Mesendoderm (in vitro differentiated cells): ENCODE measurements around the gene TUBA1A.
"Not testable (repeated sequence)": the region's sequence is repeated elsewhere in the genome, so short reads cannot be mapped to it uniquely, and the experiment has no call there.

Experiments used
- DNase-seq: peaks from one replicate; pipeline ENCODE4 v3.0.0; 2013
- H2AK5ac ChIP-seq: 2 replicates; pipeline ENCODE4 v1.6.1; 2013; ENCODE audit warnings: low read length, inconsistent platforms
- H2BK120ac ChIP-seq: 2 replicates; pipeline ENCODE4 v1.6.1; 2013; ENCODE audit warnings: low read depth, mild to moderate bottlenecking, low read length, moderate library complexity, mixed read lengths
- H2BK15ac ChIP-seq: replicated peaks from 2 replicates; pipeline ENCODE4 v1.6.1; 2013; ENCODE audit warnings: low read depth, mild to moderate bottlenecking, moderate library complexity
- H2BK5ac ChIP-seq: 2 replicates; pipeline ENCODE4 v1.6.1; 2013; ENCODE audit warnings: low read length, inconsistent platforms
- H3K18ac ChIP-seq: 2 replicates; pipeline ENCODE4 v1.6.1; 2013; ENCODE audit warnings: mild to moderate bottlenecking, low read length, mixed read lengths
- H3K23ac ChIP-seq: one replicate; pipeline ENCODE4 v1.6.1; 2013; ENCODE audit warnings: low read length
- H3K27ac ChIP-seq: 2 replicates; pipeline ENCODE4 v1.5.1; 2013; ENCODE audit warnings: low read depth, mild to moderate bottlenecking, inconsistent platforms, low read length, moderate library complexity
- H3K27me3 ChIP-seq: 2 replicates; pipeline ENCODE4 v1.6.1; 2013; ENCODE audit warnings: low read length, control low read depth, mild to moderate bottlenecking, inconsistent platforms; ENCODE audit not compliant: insufficient read depth, poor library complexity
- H3K36me3 ChIP-seq: 2 replicates; pipeline ENCODE4 v1.6.1; 2013; ENCODE audit warnings: low read length, inconsistent platforms; ENCODE audit not compliant: control insufficient read depth, insufficient read depth
- H3K4ac ChIP-seq: one replicate; pipeline ENCODE4 v1.6.1; 2013; ENCODE audit warnings: low read depth, mild to moderate bottlenecking, low read length, moderate library complexity
- H3K4me1 ChIP-seq: 2 replicates; pipeline ENCODE4 v1.6.1; 2013; ENCODE audit warnings: low read depth, low read length, inconsistent platforms; ENCODE audit not compliant: control insufficient read depth
- H3K4me2 ChIP-seq: 2 replicates; pipeline ENCODE4 v1.6.1; 2013; ENCODE audit warnings: low read length
- H3K4me3 ChIP-seq: 2 replicates; pipeline ENCODE4 v1.5.1; 2013; ENCODE audit warnings: mild to moderate bottlenecking, low read length
- H3K56ac ChIP-seq: one replicate; pipeline ENCODE4 v1.6.1; 2013; ENCODE audit warnings: low read length
- H3K79me1 ChIP-seq: 2 replicates; pipeline ENCODE4 v1.6.1; 2013; ENCODE audit warnings: low read length, inconsistent platforms
- H3K79me2 ChIP-seq: 2 replicates; pipeline ENCODE4 v1.6.1; 2013; ENCODE audit warnings: mild to moderate bottlenecking, low read length; ENCODE audit not compliant: control insufficient read depth, insufficient read depth
- H3K9ac ChIP-seq: 2 replicates; pipeline ENCODE4 v1.6.1; 2013; ENCODE audit warnings: low read length, inconsistent platforms
- H4K5ac ChIP-seq: one replicate; pipeline ENCODE4 v1.6.1; 2013; ENCODE audit warnings: low read length
- H4K8ac ChIP-seq: one replicate; pipeline ENCODE4 v1.6.1; 2013; ENCODE audit warnings: low read depth, mild to moderate bottlenecking, control low read depth, low read length, moderate library complexity
- WGBS: extraction: QIAGEN DNeasy Blood & Tissue Kit; methylation state at CpG from one replicate; pipeline ENCODE4 v1.1.7; 2013; ENCODE audit warnings: low lambda C conversion rate, missing lambda C conversion rate; ENCODE audit not compliant: insufficient coverage; ENCODE audit errors: extremely low coverage; 5-methylcytosine and 5-hydroxymethylcytosine counted together

TUBA1A gene

GRCh38 chr12:49183214-49183950 lies 5.5 kb downstream of the TUBA1A start:
- H3K4me1 ChIP-seq, H3K18ac ChIP-seq, H3K23ac ChIP-seq, H3K79me2 ChIP-seq, H2AK5ac ChIP-seq, H4K8ac ChIP-seq, H3K56ac ChIP-seq, H3K36me3 ChIP-seq, H3K4ac ChIP-seq, H3K4me3 ChIP-seq, H2BK120ac ChIP-seq, H3K27me3 ChIP-seq, H3K27ac ChIP-seq, DNase-seq, H2BK15ac ChIP-seq, H3K79me1 ChIP-seq, H3K4me2 ChIP-seq, H2BK5ac ChIP-seq, H3K9ac ChIP-seq, H4K5ac ChIP-seq: not testable (repeated sequence)
- no CpG with 5 or more reads among the region's 15 CpGs for WGBS

- Histone ChIP-seq H4K8ac (no peak overlapping the region), H2BK15ac (no peak overlapping the region), H2AK5ac (no peak overlapping the region), H3K9ac (no peak overlapping the region), H3K36me3 (no peaks in the 10 kb centered on the region), H3K27ac (no peak overlapping the region), H3K4me1 (no peaks in the 10 kb centered on the region), H3K56ac (no peak overlapping the region), H4K5ac (no peak overlapping the region), H3K4ac (no peak overlapping the region), H3K18ac (no peak overlapping the region), H3K4me2 (no peak overlapping the region), H2BK5ac (no peak overlapping the region), H2BK120ac (no peak overlapping the region), H3K23ac (no peak overlapping the region), H3K79me1 (no peaks in the 10 kb centered on the region), H3K79me2 (no peaks in the 10 kb centered on the region), H3K4me3 (no peak overlapping the region), H3K27me3 (no peaks in the 10 kb centered on the region)
- WGBS, result no CpG with 5 or more reads among the region's 5 CpGs
- no peak for DNase-seq
Observed at GRCh38 chr12:49174218-49174617, 14.7 kb downstream of the TUBA1A start.

GRCh38 chr12:49170924-49171323 lies 18.0 kb downstream of the TUBA1A start:
- Histone ChIP-seq H3K18ac (no peak overlapping the region), H3K36me3 (no peaks in the 10 kb centered on the region), H3K9ac (no peak overlapping the region), H3K27me3 (no peaks in the 10 kb centered on the region), H3K4me1 (no peaks in the 10 kb centered on the region), H3K79me1 (no peaks in the 10 kb centered on the region), H2BK15ac (no peak overlapping the region), H4K5ac (no peak overlapping the region), H3K27ac (no peak overlapping the region), H2BK5ac (no peak overlapping the region), H3K23ac (no peak overlapping the region), H4K8ac (no peak overlapping the region), H3K79me2 (no peaks in the 10 kb centered on the region), H3K4ac (no peak overlapping the region), H3K56ac (no peak overlapping the region), H2BK120ac (no peak overlapping the region), H3K4me3 (no peak overlapping the region), H2AK5ac (no peak overlapping the region), H3K4me2 (no peak overlapping the region)
- no peak for DNase-seq

- H3K9ac ChIP-seq, result no peak overlapping the region
- DNase-seq, result no peak
- H3K23ac ChIP-seq, result no peak overlapping the region
- no CpG with 5 or more reads among the region's 2 CpGs for WGBS
- H3K4me3 ChIP-seq, result no peak overlapping the region
- no peak overlapping the region for H4K5ac ChIP-seq
- no peak overlapping the region for H3K56ac ChIP-seq
- H3K18ac ChIP-seq, result no peak overlapping the region
- H3K36me3 ChIP-seq, result no peaks in the 10 kb centered on the region
- H4K8ac ChIP-seq, result no peak overlapping the region
- no peak overlapping the region for H2BK120ac ChIP-seq
- no peak overlapping the region for H3K4ac ChIP-seq
- H3K79me1 ChIP-seq, result no peaks in the 10 kb centered on the region
- no peaks in the 10 kb centered on the region for H3K79me2 ChIP-seq
- H3K4me1 ChIP-seq, result no peaks in the 10 kb centered on the region
- H3K27me3 ChIP-seq, result no peaks in the 10 kb centered on the region
- H2BK15ac ChIP-seq, result no peak overlapping the region
- H3K27ac ChIP-seq, result no peak overlapping the region
- no peak overlapping the region for H2BK5ac ChIP-seq
- no peak overlapping the region for H2AK5ac ChIP-seq
- no peak overlapping the region for H3K4me2 ChIP-seq
Observed at GRCh38 chr12:49165114-49165513, 23.8 kb downstream of the TUBA1A start.

- DNase-seq, result not testable (repeated sequence)
- no CpG with 5 or more reads among the region's 4 CpGs for WGBS
Observed at GRCh38 chr12:49161901-49162300, 27.0 kb downstream of the TUBA1A start.

More at GRCh38 chr12:49161901-49162300, 27.0 kb downstream of the TUBA1A start:
- H3K9ac ChIP-seq, H2BK15ac ChIP-seq, H3K4me1 ChIP-seq, H3K36me3 ChIP-seq, H3K56ac ChIP-seq, H3K4me3 ChIP-seq, H3K27me3 ChIP-seq, H2BK5ac ChIP-seq, H2BK120ac ChIP-seq, H3K4me2 ChIP-seq, H3K79me2 ChIP-seq, H3K79me1 ChIP-seq, H4K8ac ChIP-seq, H4K5ac ChIP-seq, H3K23ac ChIP-seq, H3K27ac ChIP-seq, H3K18ac ChIP-seq, H2AK5ac ChIP-seq, H3K4ac ChIP-seq: not testable (repeated sequence)
